Activated CD4-positive, alpha-beta T cell treated with anti-CD3 and anti-CD28 coated beads, Interleukin-2, amount 50 U/mL, for 48 hours (primary cell): ENCODE measurements around the gene ANKS1A.
"Not testable (repeated sequence)": the region's sequence is repeated elsewhere in the genome, so short reads cannot be mapped to it uniquely, and the experiment has no call there.

Source experiments
- DNase-seq, 2 experiments: peaks; one replicate each; pipeline ENCODE4 v3.0.0-alpha.2; 2020

The ANKS1A gene

DNA sequence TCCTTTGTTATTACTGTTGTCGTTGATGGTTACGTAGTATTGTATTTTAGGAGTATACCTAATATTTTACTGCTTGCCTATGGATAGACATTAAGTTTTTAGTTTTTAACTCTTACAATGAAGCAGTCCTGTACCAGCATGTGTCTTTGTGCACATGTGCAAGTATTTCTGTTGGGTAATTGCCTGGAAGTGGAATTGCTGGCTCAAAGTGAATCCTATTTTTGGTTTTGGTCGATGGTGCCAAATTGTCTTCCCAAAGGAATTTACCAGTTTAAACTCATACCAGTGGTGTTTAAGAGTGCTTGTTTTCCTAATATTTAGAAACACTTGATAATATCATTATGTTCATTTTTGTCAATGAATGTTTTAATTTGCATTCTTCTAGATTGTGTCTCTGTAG lies 75.5 kb downstream of the ANKS1A start:
- no peak for DNase-seq

DNA sequence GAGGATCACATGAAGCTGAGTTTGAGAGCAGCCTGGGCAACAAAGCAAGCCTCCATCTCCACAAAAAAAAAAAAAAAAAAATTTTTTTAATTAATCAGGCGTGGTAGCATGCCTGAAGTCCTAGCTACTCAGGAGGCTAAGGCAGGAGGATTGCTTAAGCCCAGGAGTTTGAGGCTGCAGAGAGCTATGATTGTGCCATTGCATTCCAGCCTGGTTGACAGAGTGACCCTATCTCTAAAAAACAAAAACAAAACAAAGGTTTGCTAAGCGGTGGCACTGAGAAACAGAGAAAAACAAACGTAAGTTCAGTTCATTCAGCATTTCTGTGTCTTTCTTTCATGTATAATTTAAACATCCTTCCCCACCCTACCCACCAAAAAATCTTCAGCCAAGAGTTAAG lies 78.4 kb downstream of the ANKS1A start:
- no peak for DNase-seq

DNA sequence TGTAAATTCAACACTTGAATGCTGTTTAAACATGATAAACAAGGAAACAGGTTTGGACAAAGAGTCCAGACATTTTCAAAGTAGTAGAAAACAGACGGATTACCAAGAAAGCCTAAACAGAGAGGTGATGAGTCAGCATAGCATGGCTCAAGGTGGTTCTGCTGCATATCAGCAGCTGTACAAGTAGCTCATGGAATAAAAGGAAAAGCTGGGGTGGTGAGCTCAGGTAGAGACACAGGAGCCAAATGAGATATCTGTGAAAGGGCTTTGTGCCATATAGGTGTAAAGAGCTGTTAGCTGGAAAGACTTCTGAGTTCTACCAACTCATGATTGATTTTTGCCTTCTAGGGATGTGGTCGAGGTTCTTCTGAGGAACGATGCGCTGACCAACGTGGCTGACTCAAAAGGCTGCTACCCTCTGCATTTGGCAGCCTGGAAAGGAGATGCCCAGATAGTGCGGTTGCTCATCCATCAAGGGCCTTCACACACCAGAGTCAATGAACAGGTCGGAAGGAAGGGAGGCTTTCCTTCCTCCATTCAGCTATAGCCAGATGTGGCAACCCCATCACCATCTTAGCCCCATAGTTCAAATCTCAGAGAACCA lies 80.7 kb downstream of the ANKS1A start:
- no peak for DNase-seq

DNA sequence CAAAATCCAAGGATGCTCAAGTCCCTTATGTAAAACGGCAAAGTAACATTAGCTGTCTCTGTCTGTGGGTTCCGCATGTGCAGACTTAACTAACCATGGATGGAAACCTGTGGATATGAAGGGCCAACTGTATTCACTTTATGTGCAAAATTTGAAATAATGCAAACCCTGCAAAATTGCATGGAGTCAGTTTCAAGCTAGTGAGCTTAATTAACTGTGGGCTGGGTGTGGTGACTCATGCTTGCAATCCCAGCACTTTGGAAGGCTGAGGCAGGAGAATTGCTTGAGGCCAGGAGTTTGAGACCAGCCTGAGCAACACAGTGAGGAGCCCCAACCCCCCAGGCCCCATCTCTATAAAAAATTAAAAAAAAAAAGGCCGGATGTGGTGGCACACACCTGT lies 81.4 kb downstream of the ANKS1A start:
- no peak for DNase-seq

DNA sequence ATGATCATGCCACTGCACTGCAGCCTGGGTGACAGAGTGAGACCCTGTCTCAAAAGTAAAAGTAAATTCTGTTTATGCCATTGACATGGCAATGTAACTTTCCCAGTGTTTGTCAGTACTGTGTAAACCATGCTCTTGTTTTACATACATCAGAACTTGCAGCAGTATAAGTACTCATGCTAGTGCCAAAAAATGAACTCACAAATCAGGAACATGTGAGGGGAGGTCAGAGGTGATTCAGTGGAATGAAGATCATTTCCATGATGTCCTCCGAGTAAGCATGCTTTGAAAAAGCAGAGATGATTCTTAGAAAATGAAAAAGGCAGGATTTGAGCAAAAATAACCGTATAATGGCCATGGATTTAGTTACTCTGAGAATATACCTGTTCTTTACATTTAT lies 81.9 kb downstream of the ANKS1A start:
- DNase-seq, result no peak

DNA sequence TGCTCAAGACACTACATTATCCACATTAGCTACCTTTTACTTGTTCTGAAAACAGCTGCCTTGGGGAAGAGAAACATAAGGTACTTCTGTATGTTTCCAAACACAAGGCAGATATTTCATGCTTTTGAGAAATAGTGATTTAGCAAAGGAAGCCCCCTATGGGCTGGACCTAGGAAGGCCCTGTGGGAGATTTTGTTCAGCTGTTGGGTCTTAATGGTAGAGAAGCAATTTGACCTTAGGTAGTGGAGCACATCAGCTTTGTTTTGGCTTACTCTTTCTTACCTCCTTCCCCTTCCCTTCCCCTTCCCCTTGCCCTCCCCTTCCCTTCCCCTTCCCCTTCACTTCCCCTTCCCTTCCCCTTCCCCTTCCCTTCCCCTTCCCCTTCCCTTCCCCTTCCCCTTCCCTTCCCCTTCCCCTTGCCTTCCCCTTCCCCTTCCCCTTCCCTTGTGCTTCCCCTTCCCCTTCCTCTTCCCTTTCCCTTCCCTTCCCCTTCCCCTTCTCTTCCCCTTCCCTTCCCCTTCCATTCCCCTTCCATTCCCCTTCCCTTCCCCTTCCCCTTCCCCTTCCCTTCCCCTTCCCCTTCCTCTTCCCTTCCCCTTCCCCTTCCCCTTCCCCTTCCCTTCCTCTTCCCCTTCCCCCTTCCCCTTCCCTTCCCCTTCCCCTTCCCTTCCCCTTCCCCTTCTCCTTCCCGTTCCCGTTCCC lies 84.6 kb downstream of the ANKS1A start:
- no peak for DNase-seq

DNA sequence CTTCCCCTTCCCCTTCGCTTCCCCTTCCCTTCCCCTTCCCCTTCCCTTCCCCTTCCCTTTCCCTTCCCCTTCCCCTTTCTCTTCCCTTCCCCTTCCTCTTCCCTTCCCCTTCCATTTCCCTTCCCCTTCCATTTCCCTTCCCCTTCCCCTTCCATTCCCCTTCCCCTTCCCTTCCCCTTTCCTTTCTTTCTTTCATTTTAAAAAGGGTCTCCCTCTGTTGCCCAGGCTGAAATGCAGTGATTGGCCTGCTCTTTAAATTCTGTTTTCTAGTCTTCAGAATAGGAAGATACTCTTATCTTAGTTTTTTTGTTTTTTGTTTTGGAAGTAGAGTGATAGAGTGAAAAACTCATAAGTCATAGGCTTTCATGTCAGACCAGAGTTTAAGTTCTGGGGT lies 85.2 kb downstream of the ANKS1A start:
- DNase-seq, result no peak

DNA sequence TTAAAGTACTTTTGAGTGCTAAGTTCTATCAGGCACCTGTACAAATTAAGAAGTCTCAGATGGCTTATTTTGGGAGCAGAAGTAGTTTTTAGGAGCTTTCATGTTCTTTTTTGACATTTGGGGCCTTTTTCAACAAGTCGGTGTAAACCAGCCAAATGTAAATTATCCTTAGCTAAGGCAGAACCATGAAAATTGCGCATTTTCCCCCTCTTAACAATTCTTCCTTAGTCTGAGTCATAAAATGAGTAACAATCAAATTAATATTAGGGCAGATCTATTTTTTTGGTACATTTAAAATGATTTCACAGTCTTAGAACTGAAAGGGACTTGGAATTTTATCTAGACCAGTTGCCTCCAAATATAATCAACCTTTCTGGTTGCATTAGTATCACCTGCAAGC lies 87.2 kb downstream of the ANKS1A start:
- no peak for DNase-seq

DNA sequence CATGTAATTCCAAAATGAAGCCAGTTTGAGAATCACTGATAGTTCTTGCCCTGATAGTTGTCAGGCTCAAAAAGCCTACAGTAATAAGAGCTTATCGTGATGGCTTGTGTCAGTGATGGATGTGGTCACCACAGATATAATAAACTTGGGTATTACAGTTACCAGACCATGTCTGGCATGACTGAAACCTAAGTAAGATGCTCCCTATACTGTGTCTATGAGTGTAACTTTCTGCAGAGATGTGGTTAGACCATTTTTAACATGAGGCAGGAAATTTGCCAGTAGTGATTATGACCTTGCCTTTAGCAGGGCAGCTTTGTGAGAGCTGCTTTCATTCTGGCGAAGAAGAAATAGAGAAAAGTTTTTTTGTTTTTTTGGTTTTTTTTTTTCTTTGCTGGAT lies 90.2 kb downstream of the ANKS1A start:
- no peak for DNase-seq

DNA sequence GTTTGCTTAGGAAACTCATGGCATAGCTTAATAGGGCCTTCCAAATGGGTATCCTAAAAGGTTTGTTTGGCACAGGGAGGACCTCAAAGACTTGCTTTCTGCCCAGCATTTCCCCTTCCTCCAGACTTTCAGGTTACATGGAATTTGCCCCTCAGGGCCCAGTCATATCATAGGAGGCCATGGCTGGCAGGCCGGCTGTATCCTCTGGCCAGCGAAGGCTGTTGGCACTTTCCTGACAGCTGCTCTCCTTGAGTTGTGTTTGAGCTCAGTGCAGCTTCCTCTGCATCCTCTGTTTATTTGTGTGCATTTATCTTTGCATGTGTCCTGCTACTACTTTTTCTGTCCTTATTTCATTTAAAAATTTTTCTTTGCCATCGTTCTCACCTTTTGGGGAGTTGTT lies 90.9 kb downstream of the ANKS1A start:
- DNase-seq, result no peak

DNA sequence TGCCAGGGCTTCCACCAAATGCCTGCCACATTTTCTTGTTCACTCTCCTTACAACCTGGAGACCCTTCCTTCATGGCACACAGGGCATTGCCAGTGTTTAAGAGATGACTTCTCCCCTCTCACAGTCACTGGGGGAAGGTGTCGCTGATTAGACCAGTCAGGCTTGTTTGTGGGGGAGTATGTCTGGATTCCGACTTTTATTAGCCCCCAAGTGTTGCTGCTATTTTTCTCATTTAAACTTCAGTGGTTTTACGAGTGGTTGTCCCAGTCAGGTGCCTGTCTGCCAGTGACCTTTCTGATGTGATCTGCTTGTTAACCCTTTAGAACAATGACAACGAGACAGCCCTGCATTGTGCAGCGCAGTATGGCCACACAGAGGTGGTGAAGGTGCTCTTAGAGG lies 92.3 kb downstream of the ANKS1A start:
- DNase-seq, result no peak

DNA sequence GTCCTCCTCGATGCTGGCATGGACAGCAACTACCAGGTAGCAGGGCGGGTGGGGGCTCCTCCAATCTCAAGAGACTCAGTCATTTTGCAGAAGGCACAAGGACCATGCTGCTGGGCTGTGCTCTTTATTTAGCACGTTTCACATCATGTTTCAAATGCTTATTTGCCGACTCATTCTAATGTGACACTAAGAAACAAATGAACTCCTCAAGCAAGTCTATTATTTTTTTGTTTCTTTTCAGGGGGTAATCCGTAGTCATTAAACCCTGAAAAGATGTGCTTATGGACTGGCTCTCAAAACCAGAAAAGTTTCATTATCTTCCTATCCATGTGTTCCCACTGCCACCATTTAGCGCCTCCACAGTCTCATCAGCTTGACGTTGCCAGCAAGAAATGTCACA lies 92.9 kb downstream of the ANKS1A start:
- DNase-seq, result no peak

DNA sequence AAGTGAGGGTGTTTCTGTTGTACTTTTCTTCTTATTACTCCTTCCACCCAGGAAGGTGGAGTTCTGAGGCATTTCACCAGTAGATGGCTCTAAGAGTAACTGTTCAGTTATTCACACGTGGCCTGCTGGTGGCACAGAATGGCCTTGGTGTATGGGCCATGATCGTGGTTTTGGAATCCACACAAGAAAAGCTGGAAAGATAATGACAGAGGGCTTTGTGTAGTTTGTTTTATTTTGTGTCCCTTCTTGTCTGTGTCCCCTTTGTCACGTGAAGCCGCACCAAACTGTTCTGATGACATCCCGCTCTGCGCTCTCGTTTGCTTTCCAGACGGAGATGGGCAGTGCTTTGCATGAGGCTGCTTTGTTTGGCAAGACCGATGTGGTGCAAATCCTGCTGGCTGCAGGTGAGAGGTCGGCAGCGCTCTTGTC lies 93.4 kb downstream of the ANKS1A start:
- no peak for DNase-seq

DNA sequence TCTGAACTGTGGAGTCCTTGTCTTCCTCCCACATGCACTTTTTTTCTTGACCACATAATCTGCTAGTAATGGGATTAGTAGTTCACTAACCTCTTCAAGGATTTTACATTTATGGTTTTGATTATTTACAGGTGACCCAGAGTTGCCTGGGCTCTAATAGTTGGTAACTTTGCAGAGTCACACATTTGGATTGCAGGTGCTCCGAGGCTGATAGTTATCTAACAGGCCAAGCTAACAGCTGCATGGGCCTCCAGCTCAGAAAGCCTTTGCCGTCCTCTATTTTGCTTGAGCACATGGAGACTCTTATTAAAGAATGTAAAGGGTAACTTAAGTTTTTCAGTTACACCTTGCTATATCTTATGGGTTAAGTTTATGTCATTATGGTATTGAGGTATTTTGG lies 95.4 kb downstream of the ANKS1A start:
- no peak for DNase-seq

DNA sequence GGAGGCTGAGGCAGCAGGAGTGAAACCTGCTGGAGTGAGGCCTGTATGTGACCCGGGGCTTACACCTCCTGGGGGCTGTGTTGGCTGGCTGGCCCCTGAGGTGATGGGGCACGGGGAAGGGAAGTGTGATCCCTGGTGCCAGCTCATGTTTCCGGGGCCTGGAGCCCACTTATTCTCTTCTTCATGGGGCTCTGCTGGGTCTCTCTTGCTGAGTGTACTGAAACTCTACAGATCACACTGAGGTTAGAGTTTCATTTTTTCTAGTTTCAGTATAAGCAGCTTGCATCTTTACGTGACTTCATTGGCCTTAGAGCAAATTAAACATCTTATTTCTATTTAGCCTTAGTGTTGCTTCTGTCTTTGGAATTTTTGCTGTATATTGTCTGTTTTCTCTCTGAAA lies 96.2 kb downstream of the ANKS1A start:
- no peak for DNase-seq

DNA sequence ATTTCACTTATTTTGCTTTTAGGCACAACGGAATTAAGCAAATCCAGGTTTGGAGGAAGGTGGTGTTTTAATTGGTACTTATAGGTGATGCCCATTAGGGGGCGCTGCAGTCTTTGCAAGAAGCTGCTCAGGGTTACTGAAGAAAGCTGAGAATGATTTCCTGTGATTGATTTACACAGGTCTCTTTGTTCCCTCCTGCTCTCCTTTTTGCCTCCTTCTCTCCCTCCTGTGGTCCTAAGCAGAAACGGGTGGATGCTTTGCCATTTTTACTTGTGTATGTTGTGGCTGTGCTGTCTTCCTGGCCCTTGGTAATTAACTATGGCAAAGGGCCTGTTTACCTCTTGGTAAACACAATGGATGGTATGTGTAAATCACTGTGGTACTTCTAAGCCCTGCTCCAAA lies 97.8 kb downstream of the ANKS1A start:
- DNase-seq, result peak; percentile 50 to 64

DNA sequence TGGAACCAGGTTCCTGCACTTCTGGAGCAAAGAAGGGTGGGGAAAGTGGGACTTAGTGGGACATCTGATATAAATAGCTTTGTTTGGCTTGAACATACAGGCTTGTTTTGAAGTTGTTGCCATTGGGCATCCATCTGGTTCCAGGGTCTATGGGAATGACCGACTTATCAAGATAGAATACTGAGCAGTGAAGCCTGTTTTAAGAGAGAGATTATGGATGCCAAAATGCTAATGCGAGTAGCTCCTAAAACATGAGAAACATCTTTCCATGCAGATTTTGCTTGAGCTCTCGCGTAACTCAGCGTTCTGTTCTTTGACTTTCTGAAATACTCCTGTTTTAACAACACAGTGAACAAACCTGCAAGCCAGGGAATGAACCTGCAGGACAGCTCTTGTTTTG lies 98.5 kb downstream of the ANKS1A start:
- DNase-seq, result no peak

DNA sequence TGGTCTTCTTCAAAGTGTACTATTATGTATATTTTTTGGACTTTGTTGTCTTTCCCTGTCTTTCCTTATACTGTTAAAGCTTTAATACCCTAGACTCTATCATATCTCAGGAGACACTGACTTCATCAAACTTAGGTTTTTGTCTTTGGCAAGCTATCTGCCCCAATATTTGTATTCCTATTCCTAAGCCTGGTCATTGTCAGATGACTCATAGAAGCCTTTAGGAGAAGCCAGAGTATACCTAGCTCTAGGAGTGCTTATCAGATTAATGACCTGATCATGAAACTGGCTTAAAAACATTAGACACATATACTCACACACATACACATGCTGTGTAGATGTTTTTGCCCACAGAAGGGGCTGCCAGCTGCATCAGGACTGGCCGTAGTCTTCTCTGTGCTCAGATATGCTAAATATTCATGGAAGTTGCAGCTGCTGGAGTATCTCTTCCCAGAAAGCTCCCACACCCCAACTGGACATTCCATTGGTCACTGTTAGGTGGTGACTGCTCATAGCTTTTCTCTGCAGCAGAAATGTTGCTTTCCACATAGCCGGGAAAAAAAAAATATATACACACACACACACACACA lies 102.0 kb downstream of the ANKS1A start:
- no peak for DNase-seq

DNA sequence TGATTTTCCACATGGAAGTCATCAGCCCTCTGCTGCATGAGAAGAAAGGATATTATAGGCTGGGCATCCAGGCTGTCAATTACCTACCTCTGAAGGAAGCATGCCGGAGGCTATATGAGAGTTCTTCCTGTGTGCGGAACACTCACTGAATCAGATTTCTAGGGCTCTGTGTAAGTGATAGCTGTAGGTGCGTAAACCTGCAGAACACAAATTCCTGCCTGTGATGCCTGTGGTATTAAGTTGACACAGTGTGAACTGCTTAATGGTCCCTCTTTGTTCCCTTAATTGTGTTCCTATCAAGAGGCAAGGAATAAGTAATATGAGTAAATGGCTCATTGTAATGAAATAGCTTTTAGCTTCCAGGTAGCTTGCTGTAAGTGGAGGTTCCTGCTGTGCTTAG lies 103.3 kb downstream of the ANKS1A start:
- no peak for DNase-seq

DNA sequence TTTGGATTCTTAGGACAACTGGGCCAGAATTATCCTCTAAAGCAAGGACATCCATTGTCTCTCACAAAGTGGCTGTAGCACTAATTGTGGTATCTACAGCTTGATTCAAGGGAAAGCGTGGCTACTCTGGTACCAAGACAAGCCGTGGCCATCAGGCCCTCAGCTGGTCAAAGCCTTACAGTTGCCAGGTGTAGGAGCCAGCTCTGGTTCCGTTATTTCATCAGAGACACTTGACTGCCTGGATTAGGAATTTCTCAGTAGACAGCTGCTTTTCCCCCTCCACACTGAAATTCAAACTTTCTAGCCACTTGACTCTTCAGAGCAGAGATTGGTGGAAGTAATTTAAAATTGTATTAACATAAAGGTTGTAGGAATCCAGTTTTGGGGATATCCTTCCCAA lies 104.2 kb downstream of the ANKS1A start:
- DNase-seq, result no peak

DNA sequence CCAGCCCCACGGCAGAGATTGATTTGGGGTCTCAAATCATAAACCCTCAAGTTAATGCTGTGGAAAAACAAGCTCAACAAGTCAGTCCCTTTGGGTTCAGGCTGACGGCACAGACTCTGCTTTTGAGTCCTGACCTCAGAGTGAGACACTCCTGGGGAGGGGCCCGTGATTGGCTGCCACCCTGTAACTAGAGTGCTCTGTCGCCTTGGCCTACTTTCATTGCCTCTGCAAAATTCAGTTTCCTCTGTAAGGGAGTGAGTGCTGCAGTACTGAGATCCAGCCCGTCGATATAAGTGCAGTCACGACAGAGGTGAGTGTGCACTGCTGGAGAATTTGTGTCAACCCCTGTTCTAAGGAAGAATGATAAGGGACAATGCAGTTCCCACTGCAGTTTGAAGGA lies 105.6 kb downstream of the ANKS1A start:
- no peak for DNase-seq

DNA sequence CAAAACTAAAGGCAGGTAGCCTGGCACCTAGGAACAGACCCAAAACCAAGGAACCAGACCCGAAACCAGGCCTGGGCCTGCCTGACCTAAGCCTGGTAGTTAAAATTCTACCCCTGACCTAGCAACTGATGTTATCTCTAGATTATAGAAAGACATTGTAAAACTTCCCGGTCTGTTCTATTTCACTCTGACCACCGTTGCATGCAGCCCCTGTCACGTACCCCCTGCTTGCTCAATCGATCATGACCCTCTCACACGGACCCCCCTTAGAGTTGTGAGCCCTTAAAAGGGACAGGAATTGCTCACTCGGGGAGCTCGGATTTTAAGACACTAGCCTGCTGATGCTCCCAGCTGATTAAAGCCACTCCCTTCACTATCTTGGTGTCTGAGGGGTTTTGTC lies 109.4 kb downstream of the ANKS1A start:
- DNase-seq, result not testable (repeated sequence)

DNA sequence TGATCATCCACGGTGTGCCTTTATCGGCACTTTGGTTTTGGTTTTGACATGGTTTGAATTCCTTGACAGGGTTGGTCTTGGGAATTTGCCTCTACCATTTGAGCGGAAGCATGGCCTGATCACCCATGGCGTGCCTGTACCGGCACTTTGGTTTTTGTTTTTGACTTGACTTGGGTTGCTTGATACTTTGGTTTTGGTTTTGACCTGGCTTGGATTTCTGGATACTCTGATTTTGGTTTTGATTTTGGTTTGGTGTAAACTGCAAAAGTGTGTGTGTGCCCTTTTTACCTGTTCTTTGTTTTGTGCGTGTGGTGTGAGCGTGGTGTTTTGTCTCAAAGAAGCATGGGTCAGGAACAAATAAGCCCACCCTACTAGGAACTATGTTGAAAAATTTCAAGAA lies 110.1 kb downstream of the ANKS1A start:
- DNase-seq, result not testable (repeated sequence)

DNA sequence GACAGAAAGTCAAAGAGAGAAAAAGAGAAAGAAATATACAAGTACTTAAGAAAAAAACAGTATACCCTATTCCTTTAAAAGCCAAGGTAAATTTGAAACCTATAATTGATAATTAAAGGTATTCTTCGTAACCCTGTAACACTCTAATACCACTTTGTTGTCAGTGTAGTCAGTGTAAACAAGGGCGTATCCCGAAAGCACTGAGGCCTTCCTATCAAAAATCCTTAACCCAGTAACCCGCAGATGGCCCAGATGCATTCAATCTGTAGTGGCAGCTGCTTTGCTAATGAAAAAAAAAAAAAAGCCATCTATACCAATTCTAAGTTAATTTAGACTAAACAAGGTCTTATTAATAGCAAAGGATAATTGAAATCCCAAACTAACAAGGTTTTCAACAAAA lies 110.9 kb downstream of the ANKS1A start:
- DNase-seq, result not testable (repeated sequence)

DNA sequence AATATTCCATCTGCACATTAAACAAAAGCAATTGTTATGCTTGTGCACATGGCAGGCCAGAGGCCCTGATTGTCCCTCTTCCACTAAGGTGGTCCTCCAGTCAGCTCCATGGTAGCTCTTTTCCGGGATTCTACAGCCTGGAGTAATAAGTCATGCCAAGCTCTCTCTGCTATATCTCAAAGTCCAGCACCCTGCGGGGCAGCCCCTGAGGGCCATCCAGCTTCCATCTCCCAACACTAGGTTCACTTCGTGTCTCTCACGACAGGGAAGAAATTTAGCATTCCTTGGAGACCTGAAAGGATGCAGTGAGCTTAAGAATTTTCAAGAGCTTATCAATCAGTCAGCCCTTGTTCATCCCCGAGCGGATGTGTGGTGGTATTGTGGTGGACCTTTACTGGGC lies 112.3 kb downstream of the ANKS1A start:
- not testable (repeated sequence) for DNase-seq
